HCT116 (cell line): Measurements from ENCODE around the gene CGRRF1. TPM values are rescaled to one million over a fixed set of nuclear protein-coding genes. Genes with fewer than 3 reads are reported as not detected.

Source experiments
- ATAC-seq: fragments of 200-7000 bp; cut with Tn5 transposase; 2 replicates; pipeline ENCODE4 v1.9.1; 2020; ENCODE audit warnings: mild to moderate bottlenecking, moderate library complexity
- BruUV-seq: library from RNA; stranded (reverse); fragments of 400-500 nt; replicated peaks from 2 replicates; lab custom pipeline; 2021; lab: Mats Ljungman, UMichigan
- CTCF ChIA-PET: fragments of 300-600 bp; sonication (Branson Sonifier 250); formaldehyde crosslinking; loops from one replicate; lab custom pipeline; 2021; ENCODE audit warnings: antibody characterized with exemption; lab: Charles Lee
- POLR2A ChIA-PET: fragments of 300-600, 350-600 bp; sonication (Branson Sonifier 250); formaldehyde crosslinking; loops from one replicate; lab custom pipeline; 2021; ENCODE audit warnings: antibody characterized with exemption; lab: Charles Lee
- RAD21 ChIA-PET, 2 experiments: fragments of 300-600 bp; sonication (Branson Sonifier 250); formaldehyde crosslinking; loops; one replicate each; lab custom pipeline; 2023; ENCODE audit warnings: low total read pairs in 2 of 2; ENCODE audit not compliant: uncharacterized antibody in 2 of 2, unreplicated experiment in 2 of 2, low non-redundant PET in 1 of 2; lab: Charles Lee
- DNase-seq: peaks from one replicate; pipeline ENCODE4 v3.0.0-alpha.2; 2010; ENCODE audit warnings: low read depth, low spot score
- H2AFZ ChIP-seq: fragments of 200-600 bp; shearing (Covaris generic), sonication (generic); 2 replicates; pipeline ENCODE4 v1.6.1; 2017; ENCODE audit warnings: low read depth, mixed run types, mixed read lengths, antibody characterized with exemption, low read length; ENCODE audit not compliant: poor library complexity, severe bottlenecking
- H3K27ac ChIP-seq: 2 replicates; pipeline ENCODE4 v1.5.1; 2012; ENCODE audit warnings: low read depth, low read length
- H3K27me3 ChIP-seq: fragments of 200-600 bp; sonication (generic); 2 replicates; pipeline ENCODE4 v1.6.1; 2016; ENCODE audit warnings: mixed run types, low read length, mixed read lengths; ENCODE audit not compliant: insufficient read depth
- H3K36me3 ChIP-seq, 2 experiments: fragments of 200-500 bp in 1 of 2; fragments of 200-600 bp in 1 of 2; sonication (Bioruptor generic) in 1 of 2; sonication (generic) in 1 of 2; 2 replicates each; pipeline versions ENCODE4 v1.5.1 to v1.6.1; 2014 to 2016; ENCODE audit warnings: low read length in 2 of 2, inconsistent platforms in 1 of 2, mixed read lengths in 1 of 2, mixed run types in 1 of 2; ENCODE audit not compliant: insufficient read depth in 2 of 2, control insufficient read depth in 1 of 2
- H3K4me1 ChIP-seq, 2 experiments: fragments of 200-600 bp in 1 of 2; sonication (generic) in 1 of 2; 2 replicates each; pipeline versions ENCODE4 v1.5.1 to v1.6.1; 2012 to 2017; ENCODE audit warnings: low read length in 2 of 2, inconsistent platforms in 1 of 2, mild to moderate bottlenecking in 1 of 2, mixed read lengths in 1 of 2, mixed run types in 1 of 2, moderate library complexity in 1 of 2; ENCODE audit not compliant: insufficient read depth in 2 of 2, control insufficient read depth in 1 of 2
- H3K4me2 ChIP-seq: fragments of 200-600 bp; sonication (generic); 2 replicates; pipeline ENCODE4 v1.6.1; 2017; ENCODE audit warnings: mixed run types, low read length, mixed read lengths
- H3K4me3 ChIP-seq, 2 experiments: fragments of 200-600 bp in 1 of 2; sonication (generic) in 1 of 2; replicated peaks in 1 of 2; 2 replicates each; pipeline ENCODE4 v1.5.1; 2011 to 2016; ENCODE audit warnings: low read length in 2 of 2, control low read depth in 1 of 2, low read depth in 1 of 2, mild to moderate bottlenecking in 1 of 2, mixed read lengths in 1 of 2, mixed run types in 1 of 2
- H3K79me2 ChIP-seq: fragments of 200-600 bp; sonication (generic); 2 replicates; pipeline ENCODE4 v1.6.1; 2017; ENCODE audit warnings: mild to moderate bottlenecking, mixed run types, low read length, moderate library complexity, mixed read lengths; ENCODE audit not compliant: insufficient read depth
- H3K9ac ChIP-seq: fragments of 200-600 bp; sonication (generic); 2 replicates; pipeline ENCODE4 v1.6.1; 2016; ENCODE audit warnings: low read length, mixed read lengths
- H3K9me2 ChIP-seq: fragments of 200-600 bp; sonication (generic), shearing (Covaris generic); 2 replicates; pipeline ENCODE4 v1.6.1; 2017; ENCODE audit warnings: mixed run types, mild to moderate bottlenecking, moderate library complexity; ENCODE audit not compliant: insufficient read depth
- H3K9me3 ChIP-seq, 2 experiments: fragments of 200-500 bp in 1 of 2; fragments of 200-600 bp in 1 of 2; sonication (Bioruptor generic) in 1 of 2; sonication (generic) in 1 of 2; 2 replicates each; pipeline ENCODE4 v1.6.1; 2014 to 2017; ENCODE audit warnings: low read length in 2 of 2, mixed read lengths in 2 of 2, inconsistent platforms in 1 of 2, low read depth in 1 of 2, mild to moderate bottlenecking in 1 of 2, mixed run types in 1 of 2, moderate library complexity in 1 of 2; ENCODE audit not compliant: control insufficient read depth in 1 of 2, insufficient read depth in 1 of 2
- H4K20me1 ChIP-seq: fragments of 200-600 bp; sonication (generic), shearing (Covaris generic); 2 replicates; pipeline ENCODE4 v1.6.1; 2017; ENCODE audit warnings: mixed run types, mild to moderate bottlenecking, moderate library complexity; ENCODE audit not compliant: insufficient read depth
- CBX3 ChIP-seq: IDR thresholded peaks from 2 replicates; pipeline ENCODE4 v1.6.1; 2012; ENCODE audit warnings: low read depth
- CEBPB ChIP-seq: IDR thresholded peaks from 2 replicates; pipeline ENCODE4 v1.6.1; 2012; ENCODE audit warnings: low read depth
- EGR1 ChIP-seq: IDR thresholded peaks from 2 replicates; pipeline ENCODE4 v1.6.1; 2012; ENCODE audit warnings: low read depth
- ELF1 ChIP-seq: IDR thresholded peaks from 2 replicates; pipeline ENCODE4 v1.6.1; 2012; ENCODE audit warnings: low read depth, borderline replicate concordance
- EZH2 ChIP-seq: fragments of 200-600 bp; sonication (generic); IDR thresholded peaks from 2 replicates; pipeline ENCODE4 v1.6.1; 2017; ENCODE audit warnings: antibody characterized with exemption, mixed run types
- EZH2phosphoT487 ChIP-seq: fragments of 200-600 bp; IDR thresholded peaks from 2 replicates; pipeline ENCODE4 v1.6.1; 2018; ENCODE audit warnings: antibody characterized with exemption, borderline replicate concordance
- FOSL1 ChIP-seq: IDR thresholded peaks from 2 replicates; pipeline ENCODE4 v1.6.1; 2012; ENCODE audit warnings: low read depth
- POLR2A ChIP-seq: IDR thresholded peaks from 2 replicates; pipeline ENCODE4 v1.7.0; 2011; ENCODE audit warnings: borderline replicate concordance; ENCODE audit not compliant: insufficient read depth, insufficient read length; ENCODE audit errors: extremely low read depth
- POLR2AphosphoS5 ChIP-seq: IDR thresholded peaks from 2 replicates; pipeline ENCODE4 v1.6.1; 2011; ENCODE audit warnings: mild to moderate bottlenecking, low read depth, low read length, moderate library complexity
- RAD21 ChIP-seq: IDR thresholded peaks from 2 replicates; pipeline ENCODE4 v1.6.1; 2012; ENCODE audit warnings: low read depth, mild to moderate bottlenecking
- REST ChIP-seq: IDR thresholded peaks from 2 replicates; pipeline ENCODE4 v1.6.1; 2012; ENCODE audit warnings: low read depth
- SIN3A ChIP-seq: IDR thresholded peaks from 2 replicates; pipeline ENCODE4 v1.6.1; 2012; ENCODE audit warnings: low read depth
- SP1 ChIP-seq: IDR thresholded peaks from 2 replicates; pipeline ENCODE4 v1.6.1; 2012; ENCODE audit warnings: low read depth
- TCF7L2 ChIP-seq: IDR thresholded peaks from 2 replicates; pipeline ENCODE4 v1.7.0; 2011; ENCODE audit warnings: borderline replicate concordance, inconsistent platforms; ENCODE audit not compliant: insufficient read depth, insufficient read length; ENCODE audit errors: extremely low read depth
- YY1 ChIP-seq: IDR thresholded peaks from 2 replicates; pipeline ENCODE4 v1.6.1; 2011; ENCODE audit warnings: low read length, low read depth, moderate library complexity, mild to moderate bottlenecking; ENCODE audit not compliant: insufficient replicate concordance; ENCODE audit errors: extremely low read depth
- ZBTB33 ChIP-seq: IDR thresholded peaks from 2 replicates; pipeline ENCODE4 v1.6.1; 2011; ENCODE audit warnings: mild to moderate bottlenecking, low read length, moderate library complexity; ENCODE audit not compliant: insufficient replicate concordance; ENCODE audit errors: extremely low read depth
- ZNF274 ChIP-seq: fragments of 200-500 bp; sonication (Bioruptor generic); IDR thresholded peaks from 2 replicates; pipeline ENCODE4 v1.6.1; 2014; ENCODE audit warnings: mild to moderate bottlenecking, low read depth, low read length, inconsistent platforms
- intact Hi-C: fragments of 100-400 bp; cut with micrococcal nuclease; formaldehyde crosslinking; loops from 2 replicates; pipeline ENCODE4 v1.10.0; 2022
- total RNA-seq: library from RNA; stranded (reverse); gene quantifications from one replicate; pipeline ENCODE4 v1.2.1, GENCODE V29; 2021; ENCODE audit not compliant: unreplicated experiment

The CGRRF1 gene
- total RNA-seq, 1 experiment from 2014 or later, result 15.9 TPM

DNA sequence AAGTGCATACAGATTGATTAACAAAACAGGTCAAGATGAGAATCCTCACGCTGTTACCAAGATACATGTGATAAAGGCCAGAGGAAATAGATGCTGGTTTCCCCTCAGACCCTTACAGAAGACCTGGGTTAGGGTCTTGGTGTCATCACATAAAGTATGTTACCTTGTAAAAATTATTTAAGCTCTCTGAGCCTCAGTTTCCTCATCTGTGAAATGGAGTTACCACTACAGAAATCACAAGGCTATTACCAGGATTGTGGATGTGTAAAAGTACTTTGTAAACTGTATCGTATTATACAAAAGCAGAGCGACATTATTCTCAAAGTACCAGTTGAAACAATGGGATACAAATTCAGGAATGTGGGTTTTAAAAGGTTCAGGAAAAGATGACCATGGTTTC is 71.2 kb downstream of the CGRRF1 start:
- Histone ChIP-seq H3K4me1 (no peaks in the 10 kb centered on the region), H3K4me3 (no peak overlapping the region), H3K27me3 (no peaks in the 10 kb centered on the region), H3K9me3 (no peaks in the 10 kb centered on the region), H2AFZ (no peak overlapping the region), H3K27ac (no peak overlapping the region), H3K4me2 (no peak overlapping the region), H3K9me2 (no peaks in the 10 kb centered on the region), H3K9ac (no peak overlapping the region), H3K79me2 (peaks cover 5% of the 10 kb centered on the region; the same call in 1 of the 2 replicates), H3K36me3 (no peaks in the 10 kb centered on the region; a peak in 1 of 4 replicates), H4K20me1 (no peaks in the 10 kb centered on the region)
- ChIA-PET RAD21 (no interaction called here), POLR2A (no interaction called here), CTCF (no interaction called here)
- intact Hi-C loops, result no loop called here
- DNase-seq (no peak), ATAC-seq (no peak)
- no TSS peak for BruUV-seq
- no peak for TF ChIP-seq POLR2A
- no peak for TF ChIP-seq YY1
- no peak for TF ChIP-seq EZH2
- no peak for TF ChIP-seq EGR1
- no peak for TF ChIP-seq SP1
- no peak for TF ChIP-seq POLR2AphosphoS5
- TF ChIP-seq SIN3A, result no peak

DNA sequence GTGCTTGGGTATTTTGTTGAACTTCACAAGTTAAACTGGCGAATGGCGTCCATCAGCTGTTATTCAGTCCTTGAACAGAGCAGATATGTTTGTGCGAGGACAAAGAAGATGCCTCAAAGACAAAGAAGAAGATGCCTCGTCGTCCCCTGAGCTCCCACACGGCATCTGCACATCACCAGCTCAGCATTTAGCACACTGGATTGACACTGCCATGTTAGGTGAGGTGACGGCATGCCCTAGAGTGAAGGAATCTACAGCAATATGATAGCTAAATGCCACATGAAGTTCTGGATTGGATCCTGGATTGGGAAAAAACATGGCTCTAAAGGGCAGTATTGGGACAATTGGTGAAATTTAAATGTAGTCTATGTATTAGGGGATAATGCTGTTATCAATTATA is 72.6 kb downstream of the CGRRF1 start:
- no peaks in the 10 kb centered on the region for H3K4me1 ChIP-seq
- H4K20me1 ChIP-seq, result no peaks in the 10 kb centered on the region
- H3K79me2 ChIP-seq, result peaks cover 5% of the 10 kb centered on the region; the same call in 1 of the 2 replicates
- H3K4me3 ChIP-seq, result no peak overlapping the region
- no peak overlapping the region for H3K4me2 ChIP-seq
- POLR2A ChIA-PET, result interaction anchor here (1.4 to 1.7 kb wide), 2 partner anchors 9 to 16 kb away, joined by 3 to 8 read pairs; partner anchors contain the start of gene SAMD4A
- H3K27ac ChIP-seq, result no peak overlapping the region
- H3K9ac ChIP-seq, result no peak overlapping the region
- no peaks in the 10 kb centered on the region for H3K27me3 ChIP-seq
- BruUV-seq, result no TSS peak
- no peak for DNase-seq
- H2AFZ ChIP-seq, result no peak overlapping the region
- no peak for ATAC-seq
- H3K9me3 ChIP-seq, result no peaks in the 10 kb centered on the region
- H3K9me2 ChIP-seq, result no peaks in the 10 kb centered on the region
- CTCF ChIA-PET, result interaction anchor here (0.8 to 1.4 kb wide), 2 partner anchors 15 to 191 kb away, joined by 3 read pairs; partner anchors contain the start of gene SAMD4A
- no peaks in the 10 kb centered on the region; a peak in 1 of 4 replicates for H3K36me3 ChIP-seq
- RAD21 ChIA-PET, result no interaction called here
- intact Hi-C loops, result no loop called here
- TF ChIP-seq EZH2phosphoT487, result no peak
- no peak for TF ChIP-seq EZH2
- TF ChIP-seq ELF1, result no peak
- TF ChIP-seq CBX3, result no peak
- TF ChIP-seq RAD21, result no peak
- no peak for TF ChIP-seq CEBPB
- TF ChIP-seq REST, result no peak
- TF ChIP-seq ZBTB33, result no peak
- TF ChIP-seq POLR2AphosphoS5, result no peak
- no peak for TF ChIP-seq FOSL1
- TF ChIP-seq TCF7L2, result no peak
- TF ChIP-seq EGR1, result no peak
- TF ChIP-seq ZNF274, result no peak
